NCI-H774 (cell line): ENCODE results near the gene BTBD3.

Experiments used
- DNase-seq: peaks from one replicate; lab custom pipeline; 2025; lab: John Stamatoyannopoulos, UW

The BTBD3 gene

DNA sequence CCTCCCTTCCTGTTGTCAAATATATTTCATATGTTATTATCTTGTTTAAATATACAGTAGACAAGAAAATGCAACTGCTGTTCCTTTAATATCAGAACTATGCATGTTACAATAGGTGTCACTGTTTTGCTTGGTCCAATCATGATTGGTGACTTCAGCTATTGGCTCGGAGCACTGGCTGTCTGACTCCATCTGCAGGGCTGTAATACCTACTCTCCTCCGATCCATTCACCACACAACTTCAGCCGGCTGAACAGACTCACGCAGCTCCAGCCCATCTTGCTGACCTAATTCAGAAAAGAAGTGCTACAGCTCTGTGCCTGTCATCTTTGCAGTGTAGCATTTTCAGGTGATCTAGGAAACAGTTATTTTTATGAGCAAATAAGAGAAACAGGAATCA lies at the start of gene BTBD3:
Gene BTBD3 (plus strand): TSS at position 231 of the 400 bp plus-strand sequence. CDS start 383 bp downstream, outside the sequence.
- DNase-seq, result peak; percentile 75

DNA sequence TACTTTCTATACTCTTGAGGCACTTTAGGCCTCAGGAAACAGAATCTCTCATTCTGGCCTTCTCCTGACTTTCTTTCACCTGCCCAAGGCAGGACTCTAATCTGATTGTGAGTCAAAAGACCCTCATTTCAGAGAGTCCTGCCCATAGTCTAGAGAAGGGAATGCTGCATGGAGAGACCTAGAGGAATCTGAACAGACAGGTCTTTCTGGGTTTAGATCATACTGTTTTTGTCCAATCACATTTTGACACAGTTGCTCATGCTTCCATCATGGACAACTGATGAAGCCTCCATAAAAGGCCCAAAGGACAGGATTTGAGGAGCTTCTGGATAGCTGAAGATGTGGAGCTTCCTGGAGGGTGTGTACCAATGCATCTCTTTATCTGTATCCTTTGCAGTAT lies 48.1 kb upstream of the BTBD3 start:
- no peak for DNase-seq

DNA sequence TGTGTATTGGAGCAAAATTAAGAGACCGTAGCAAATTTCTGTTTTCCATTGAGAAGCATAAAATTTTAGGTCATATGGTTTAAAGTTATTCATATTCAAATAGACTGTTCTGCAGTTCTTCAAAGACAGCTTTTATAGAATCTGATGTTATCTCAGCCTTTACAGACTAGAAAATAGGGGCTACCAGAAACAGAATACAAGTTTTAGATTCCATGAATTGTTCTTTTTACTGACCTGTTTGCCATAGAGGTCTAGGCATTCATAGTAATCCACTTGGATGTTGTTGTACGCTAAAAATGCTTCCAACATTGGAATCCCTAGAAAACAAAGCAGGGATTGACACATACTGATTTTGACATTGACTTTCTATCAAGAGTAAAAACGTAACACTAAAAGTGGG lies 47.3 kb upstream of the BTBD3 start:
- no peak for DNase-seq

DNA sequence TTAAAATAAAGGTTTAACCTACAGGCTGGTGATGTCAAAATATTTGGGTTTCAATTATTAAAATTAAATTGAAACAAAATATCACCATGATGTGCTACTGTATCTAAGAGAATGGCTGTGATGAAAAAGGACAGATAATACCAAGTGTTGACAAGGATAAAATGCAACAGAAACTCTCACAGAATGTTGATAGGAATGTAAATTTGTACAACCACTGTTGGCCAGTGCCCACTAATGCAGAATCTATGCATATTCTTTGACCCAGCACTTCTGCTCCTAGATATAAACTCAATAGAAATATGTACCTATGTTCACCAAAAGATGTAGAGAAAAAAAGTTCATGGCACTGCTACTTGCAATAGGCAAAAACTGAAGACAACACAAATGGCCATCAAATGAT lies 41.1 kb upstream of the BTBD3 start:
- no peak for DNase-seq

DNA sequence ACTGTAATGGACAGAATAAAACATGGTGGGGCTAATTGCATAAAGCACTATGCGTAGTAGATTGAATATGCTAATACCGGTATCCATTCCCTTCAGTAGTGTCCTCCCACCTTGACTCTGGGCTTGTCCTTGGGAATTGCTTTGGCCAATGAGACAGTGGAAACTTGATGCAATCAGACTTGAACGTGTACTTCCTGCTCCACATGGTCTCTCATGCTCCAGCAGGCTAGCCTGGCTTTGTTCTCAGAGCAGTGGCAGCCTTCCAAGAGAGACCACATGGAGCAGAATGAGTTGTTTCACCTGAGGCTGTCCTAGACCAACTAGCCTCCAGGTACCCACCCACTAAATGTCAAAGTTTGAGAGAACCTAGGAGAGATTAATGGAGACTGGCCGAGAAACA lies 37.0 kb upstream of the BTBD3 start:
- no peak for DNase-seq

DNA sequence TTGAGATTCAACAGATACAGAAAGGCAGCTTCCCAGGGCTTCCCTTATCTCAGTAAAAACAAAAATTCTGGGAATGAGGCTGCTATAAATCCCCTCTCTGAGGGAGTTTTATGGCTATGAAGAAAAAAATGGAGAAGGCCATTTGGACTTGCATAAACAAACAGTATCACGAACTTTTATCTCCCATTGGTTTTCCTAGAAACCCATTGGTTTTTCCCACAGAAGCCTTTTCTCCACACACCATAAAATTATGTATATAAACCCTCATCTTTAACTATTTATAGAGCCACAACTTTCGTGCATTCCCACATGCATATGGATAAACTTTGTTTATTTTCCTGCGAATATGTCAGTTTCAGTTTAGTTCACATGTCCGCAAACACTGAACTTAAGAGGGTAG lies 36.2 kb upstream of the BTBD3 start:
- DNase-seq, result no peak

DNA sequence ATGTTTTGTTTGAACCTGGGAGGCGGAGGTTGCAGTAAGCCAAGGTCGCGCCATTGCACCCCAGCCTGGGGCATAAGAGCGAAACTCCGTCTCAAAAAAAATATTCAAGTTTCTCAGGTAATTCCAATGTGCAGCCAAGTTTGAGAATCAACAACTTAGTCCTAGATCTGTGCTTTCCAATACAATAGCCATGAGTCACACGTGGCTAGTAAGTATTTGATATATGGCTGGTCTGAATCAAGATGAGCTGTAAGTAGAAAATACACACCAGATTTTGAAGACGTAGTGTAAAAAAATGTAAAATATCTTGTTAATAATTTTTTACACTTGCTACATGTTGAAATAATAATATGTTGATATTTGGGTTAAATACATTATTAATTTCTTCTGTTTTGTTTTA lies 35.0 kb upstream of the BTBD3 start:
- DNase-seq, result no peak

DNA sequence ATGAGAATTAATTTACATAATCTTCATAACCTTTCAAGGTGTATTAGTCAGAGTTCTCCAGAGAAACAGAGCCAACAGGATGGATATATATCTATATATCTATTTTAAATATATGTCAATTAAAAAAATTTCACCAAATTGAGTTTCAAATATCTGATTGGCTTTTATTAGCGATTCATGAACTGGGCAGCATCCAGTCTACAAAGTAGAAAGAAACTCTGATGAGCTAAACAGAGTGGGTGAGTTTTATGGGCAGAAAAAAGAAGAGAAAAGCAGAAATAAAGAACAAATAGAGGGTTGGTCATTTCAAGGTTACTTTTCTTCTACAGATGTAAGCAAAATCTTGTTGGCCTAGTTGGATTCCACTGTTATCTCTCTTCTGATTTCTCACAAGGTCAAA lies 29.0 kb upstream of the BTBD3 start:
- no peak for DNase-seq

DNA sequence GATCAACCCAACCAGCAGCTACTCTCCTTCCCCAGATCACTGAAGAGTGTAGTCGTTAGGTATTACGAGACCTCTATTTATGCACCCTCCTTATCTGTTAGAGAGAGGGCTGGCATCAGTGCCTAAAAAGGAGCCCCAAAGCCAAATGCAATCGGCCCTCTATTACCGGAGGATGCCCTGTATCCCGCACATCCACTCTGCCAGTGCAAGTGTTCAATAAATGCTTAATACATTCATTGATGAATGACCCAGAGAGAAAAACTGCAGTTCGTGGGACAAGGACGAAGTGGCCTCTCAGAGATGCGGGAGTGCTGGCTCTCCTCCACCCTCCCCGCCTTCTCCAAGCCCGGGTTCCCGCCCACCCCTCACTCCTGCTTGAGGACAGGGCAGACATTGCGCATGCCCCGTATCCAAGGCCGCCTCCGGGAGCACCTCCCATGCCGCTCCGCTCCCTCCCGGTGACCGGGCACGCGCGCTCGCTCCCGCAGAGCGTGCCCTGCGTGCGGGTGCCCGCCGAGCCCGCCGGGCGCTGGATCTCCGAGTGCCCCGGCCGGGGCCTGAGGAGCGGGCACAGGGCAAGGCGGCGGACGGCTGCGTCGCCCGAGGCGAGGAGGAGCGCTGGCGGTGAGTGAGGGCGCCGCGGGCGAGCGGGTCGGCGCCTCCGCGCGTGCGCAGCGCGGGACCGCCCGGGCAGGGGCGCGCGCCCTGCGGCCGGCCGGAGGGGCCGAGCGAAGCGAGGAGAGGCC lies 27.2 kb upstream of the BTBD3 start:
- DNase-seq, result peak; percentile 95

DNA sequence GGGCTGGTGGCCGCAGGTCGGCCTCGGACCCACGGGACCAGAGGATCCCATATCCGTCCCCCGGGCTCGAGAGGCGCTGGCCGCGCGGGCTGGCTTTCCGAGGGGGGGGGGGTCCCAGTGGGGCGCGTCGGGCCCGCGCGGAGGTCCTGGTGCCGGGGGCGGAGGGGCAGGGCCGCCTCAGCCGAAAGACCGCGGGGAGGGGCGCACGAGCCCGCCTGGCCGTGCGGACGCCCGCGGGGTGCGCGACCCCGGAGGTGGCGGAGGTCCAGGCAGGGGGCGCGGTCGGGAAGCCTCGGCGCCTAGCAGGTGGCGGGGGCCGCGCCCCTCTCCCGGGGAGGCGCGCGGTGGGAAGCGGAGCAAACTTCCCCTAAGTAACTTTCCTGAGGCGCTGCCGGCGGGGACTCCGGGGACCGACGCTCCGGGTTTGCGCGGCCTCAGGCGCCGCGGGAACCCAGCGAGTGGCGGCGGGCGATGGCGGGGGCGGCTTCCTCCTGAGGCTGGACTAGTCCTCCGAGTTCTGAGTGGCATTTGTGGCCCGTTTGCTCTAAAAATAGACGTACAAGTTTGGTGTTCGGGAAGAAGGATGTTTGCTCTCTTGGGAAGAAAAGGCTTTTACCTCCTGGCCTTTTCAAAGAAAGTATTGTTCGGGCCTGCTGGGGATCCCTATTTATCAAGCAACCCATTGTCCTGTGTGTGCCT lies 26.5 kb upstream of the BTBD3 start:
- DNase-seq, result peak; percentile 37

DNA sequence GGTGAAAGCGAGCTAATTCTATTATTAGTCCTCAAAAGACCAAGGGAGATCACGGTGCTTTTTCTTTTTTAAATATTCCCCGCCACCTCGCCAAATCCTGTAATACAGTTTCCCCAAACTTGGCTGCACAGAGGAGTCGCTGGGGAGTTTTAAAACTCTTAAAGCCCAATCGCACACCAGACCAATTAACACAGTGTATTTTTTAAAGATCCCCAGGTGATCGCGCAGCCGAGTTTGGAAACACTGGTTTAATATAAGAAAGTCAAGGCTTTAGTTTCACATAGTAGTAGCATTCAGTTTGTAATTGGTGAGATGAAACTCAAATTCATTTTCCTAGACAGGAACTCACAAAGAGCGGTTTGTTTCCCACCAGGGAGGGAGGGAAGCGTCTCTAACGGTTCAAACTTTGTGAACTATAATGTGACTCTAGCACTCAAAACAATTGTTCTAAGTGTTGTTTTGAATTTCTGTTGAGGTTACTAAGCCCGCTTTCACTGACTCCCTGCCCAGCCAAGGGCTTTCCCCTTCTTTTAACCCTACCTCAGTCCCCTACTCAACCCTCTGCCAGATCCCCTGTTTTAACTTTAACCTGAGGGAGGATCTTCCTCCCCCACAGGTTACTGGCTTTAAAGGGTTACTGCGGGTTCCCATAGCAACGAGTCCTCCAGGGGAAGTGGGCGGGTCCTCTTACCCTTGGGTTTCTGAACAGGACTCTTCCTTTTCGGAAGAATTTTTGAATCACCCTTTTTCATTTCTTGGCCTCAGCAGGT lies 25.7 kb upstream of the BTBD3 start:
- DNase-seq, result peak; percentile 57

DNA sequence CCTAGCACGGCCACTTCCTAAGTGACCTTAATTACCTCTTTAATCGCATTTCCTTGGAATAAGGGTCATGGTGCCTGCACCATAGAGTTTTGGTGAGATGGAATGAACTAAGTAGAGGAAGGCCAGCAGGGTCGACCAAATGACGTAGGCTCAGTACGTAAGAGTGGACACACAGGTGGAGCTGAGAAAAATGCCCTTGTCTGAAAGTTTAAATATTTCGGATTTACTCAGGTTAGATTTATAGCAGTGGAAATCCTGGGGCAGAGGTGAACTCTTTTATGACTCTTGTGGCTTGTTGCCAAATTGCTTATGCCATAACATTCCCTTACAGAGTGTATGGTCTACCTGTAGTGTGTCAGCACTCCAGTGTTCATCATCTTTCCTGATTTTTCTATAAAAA lies 23.6 kb upstream of the BTBD3 start:
- no peak for DNase-seq

DNA sequence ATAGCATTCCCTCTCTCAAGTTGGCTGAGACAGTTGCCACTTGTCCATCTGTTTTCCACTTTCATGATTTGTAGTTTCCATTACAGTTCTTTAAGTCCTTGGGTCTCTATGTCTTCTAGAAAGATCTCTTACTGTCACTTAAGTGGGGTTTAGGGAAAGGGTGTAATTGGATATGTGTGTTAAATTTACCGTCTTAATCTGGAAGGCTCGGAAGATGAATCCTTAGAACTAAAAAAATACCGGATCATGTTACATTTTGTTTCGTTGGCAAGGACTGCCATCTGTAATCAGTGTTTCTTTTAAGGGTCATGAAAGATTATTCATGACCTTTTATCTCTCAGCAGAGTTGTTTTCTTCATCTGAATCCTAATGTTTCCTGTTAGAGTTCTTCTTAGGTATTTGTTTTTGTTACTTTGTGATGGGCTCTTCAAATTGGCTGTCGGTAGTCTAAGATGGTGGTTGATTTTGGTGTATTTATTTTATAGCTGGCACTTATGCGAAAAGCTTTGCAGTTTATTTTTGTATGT lies 21.8 kb upstream of the BTBD3 start:
- no peak for DNase-seq

DNA sequence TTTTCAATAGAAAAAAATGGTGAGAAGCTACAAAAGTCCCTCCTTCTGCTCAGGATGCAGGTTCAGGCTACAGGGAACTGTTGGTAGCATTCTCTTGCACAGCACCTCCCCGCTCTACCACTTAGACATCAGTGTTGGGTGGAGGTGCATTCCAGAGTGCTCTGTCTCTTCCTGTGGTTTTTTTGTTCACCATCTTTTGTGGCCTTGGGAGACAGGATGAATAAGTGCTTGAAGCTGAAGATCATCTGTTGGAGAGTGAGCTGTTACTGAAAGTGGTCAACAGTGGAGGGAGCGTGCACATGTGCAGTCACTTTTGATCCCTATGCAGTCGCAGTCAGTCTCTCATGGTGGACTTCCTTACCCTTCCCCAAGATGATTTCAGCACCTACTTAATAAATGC lies 16.6 kb upstream of the BTBD3 start:
- no peak for DNase-seq

DNA sequence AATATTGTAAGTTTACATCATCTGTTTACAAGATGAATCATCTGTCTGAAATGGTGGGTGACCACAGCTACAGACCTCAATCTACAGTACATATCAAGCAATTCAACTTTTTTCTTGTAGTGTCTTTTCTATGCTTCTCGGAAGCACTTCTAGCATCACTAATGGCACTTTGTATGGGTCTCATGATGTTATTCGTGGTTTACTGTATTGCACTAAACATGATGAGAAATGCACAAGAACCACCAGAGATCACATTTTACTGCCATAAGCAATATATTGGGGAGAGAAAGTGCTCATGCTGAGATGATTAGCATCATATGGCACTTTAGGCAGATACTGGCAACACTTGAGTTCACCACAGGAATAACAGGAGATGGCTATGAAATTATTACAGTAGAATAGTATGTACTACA lies 15.4 kb upstream of the BTBD3 start:
- DNase-seq, result no peak

DNA sequence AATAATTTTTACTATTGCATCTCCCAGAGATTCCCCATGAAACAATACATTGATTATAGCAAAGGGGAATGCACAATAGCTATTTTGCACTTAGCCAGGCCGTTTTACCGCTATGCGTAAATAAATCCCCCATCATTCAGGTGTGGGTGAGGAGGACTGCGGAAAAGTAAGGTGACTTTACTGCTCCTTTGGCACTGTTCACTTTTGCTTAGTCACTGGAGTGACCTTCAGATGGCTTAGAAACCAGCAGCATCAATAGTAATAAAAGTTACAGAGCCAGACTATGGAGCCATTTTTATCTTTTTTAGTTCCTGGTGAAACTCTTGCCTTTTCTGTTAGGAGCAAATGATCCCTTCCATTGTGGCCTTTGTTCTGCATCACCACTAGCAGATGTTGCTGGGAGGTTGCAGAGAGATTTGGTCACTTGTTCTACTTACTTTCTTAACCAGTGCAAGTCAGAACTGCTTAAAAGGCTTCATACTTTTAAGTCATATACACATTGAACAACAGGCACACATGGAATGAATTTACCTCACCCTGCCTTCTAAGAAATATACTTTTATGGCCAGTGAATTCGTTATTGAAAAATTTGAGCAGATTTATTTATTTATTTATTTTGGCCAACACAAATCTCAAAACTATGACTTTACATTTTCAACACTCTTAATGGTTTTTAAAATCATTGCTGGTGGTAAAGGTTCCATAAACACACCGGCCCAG lies 12.1 kb upstream of the BTBD3 start:
- no peak for DNase-seq

DNA sequence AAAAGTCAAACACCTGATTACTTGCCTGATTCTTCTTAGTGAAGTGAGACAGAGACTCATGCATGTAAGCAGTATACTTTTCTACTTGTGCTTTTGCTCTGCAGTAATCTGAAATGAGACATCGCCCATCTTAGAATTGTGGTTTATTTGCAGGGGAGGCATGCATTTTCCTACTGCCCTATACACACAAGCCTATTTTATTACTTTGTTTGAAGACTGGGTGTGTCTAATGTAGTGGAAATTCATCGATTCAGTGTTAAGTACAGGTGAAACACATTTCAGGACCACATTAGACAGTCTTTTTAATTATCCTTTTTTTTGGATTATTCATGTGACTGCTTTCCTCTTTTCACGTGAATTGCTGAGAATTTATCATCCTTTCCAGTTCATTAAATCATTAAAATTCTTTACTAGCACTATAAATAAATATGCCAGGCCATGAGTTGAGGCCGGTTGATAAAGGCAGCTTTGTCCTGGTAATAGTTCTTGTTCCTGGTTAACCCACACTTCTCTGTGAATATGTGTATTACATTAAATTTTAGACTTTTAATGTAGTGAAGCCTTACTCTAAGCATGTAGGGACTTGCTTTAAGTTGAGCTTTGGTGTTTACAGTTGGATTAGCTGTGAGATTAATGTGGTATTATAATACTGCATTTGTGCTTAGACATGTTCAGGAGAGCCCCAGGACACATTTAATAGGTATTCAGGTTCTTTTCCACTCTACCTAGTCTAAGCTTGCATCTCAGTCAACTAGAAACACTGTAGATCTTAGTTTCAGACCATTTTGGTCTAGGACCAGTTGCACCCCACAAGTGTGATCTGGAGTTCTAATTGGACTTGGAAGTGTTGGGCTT lies 10.8 kb upstream of the BTBD3 start:
- peak; percentile 50 for DNase-seq

DNA sequence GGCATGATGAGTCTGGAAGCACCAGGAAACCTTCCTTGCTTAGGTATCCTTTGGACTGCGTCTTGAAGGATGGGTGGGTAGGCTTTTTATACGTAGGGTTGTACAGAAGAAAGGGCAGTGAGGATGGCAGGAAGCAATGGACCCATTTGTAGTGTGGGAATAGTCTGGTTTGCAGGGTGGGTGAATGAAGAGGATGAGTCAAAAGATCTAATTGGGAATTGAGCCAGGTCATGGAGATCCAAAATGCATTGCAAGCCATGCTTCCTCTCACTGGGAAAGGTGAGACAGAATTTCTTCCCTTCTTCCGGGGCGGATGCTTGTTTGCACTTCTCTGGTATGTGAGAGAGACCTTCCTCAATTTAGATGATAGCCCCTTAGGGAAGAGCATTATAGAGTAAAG lies 10.1 kb upstream of the BTBD3 start:
- no peak for DNase-seq

DNA sequence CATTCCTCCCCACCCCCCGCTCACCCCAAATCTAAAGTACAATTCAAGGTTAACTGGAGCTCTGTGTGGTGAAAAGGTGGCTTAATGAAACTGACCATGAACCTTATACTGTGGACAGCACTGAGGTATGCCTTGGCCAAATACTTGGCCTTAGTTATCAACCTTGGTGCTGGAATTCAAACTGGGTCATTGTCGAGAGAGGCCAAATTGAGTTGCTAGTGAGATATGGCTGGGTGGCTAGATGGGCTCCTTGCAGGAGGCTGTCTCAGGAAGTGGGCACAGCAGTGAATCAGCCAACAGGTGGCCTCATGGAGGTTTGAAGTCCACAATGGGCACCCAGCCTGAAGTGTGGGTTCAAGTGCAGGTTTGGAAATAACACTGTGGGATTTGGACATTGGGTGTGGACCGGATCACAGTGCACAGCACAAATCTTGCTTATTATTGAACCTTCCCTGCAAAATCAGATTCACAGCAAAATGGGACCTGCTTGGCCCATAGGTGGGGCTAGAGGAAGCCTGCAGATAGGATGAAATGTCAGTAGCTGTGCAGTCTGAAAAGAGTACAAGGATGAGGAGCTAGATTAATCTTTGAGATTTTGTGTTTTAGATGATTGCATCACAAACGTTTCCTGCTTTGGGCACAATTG lies 5.6 kb upstream of the BTBD3 start:
- no peak for DNase-seq

DNA sequence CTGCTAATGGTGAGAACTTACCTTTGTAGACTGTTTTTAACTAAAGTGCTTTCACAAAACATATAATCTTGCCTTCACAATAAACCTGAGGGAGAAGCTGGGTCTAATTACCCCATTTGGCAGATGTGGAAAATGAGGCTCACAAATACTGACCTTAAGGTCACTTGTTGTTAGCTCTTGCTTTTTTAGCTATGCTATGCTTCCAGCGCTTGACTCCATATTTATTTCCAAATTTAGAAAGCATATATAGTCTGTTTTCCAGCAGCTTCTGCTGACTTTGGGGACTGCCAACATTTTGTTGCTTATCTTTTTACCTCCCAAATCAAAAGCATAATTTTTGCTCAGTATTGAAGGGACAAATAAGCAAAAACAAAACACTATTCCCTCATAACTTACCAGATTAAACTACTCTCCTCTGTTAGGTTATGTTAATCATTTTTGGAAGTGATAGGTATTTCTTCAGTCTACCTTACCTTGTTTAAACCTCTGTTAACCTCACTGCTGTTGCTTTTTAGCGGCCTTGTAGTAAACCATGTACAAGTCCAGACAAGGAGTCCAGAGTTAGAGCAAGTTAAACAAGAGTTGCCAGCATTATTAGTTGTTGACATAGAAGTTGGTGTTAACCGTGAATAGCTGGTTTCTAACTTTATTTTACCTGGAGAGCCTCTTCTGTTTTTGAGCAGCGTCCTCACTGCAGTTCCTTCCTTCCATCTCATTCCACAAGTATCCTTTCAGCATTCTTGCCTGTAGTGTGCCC lies 4.9 kb upstream of the BTBD3 start:
- no peak for DNase-seq
